Measurements from ENCODE around the gene GPAT2.
"Not testable (repeated sequence)": the region's sequence is repeated elsewhere in the genome, so short reads cannot be mapped to it uniquely, and the experiment has no call there.

GPAT2 gene, protein sequence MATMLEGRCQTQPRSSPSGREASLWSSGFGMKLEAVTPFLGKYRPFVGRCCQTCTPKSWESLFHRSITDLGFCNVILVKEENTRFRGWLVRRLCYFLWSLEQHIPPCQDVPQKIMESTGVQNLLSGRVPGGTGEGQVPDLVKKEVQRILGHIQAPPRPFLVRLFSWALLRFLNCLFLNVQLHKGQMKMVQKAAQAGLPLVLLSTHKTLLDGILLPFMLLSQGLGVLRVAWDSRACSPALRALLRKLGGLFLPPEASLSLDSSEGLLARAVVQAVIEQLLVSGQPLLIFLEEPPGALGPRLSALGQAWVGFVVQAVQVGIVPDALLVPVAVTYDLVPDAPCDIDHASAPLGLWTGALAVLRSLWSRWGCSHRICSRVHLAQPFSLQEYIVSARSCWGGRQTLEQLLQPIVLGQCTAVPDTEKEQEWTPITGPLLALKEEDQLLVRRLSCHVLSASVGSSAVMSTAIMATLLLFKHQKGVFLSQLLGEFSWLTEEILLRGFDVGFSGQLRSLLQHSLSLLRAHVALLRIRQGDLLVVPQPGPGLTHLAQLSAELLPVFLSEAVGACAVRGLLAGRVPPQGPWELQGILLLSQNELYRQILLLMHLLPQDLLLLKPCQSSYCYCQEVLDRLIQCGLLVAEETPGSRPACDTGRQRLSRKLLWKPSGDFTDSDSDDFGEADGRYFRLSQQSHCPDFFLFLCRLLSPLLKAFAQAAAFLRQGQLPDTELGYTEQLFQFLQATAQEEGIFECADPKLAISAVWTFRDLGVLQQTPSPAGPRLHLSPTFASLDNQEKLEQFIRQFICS

DNA sequence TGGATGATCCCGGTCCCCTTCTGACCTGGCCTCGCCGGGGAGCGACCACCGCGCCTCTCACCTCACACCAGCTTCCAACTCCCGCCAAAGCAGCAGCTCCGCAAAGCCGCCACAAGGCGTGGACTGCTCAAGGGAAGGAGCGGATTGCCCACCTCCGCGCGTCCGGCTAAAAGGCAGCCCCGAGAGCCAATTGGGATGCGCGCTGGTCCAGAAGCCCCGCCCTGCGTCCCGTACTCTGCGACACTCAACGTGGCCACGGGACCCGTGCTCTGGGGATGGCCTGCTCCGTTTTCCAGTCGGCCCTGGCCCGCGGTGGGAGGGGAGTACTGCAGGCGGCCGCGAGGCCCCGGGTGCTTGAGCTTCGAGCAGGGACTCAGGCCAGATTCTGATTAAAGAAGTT is at the start of gene GPAT2:
Gene GPAT2 (minus strand): TSS at position 125 of the 400 bp plus-strand sequence. CDS start 2,557 bp downstream, outside the sequence.
- not testable (repeated sequence) for DNase-seq

DNA sequence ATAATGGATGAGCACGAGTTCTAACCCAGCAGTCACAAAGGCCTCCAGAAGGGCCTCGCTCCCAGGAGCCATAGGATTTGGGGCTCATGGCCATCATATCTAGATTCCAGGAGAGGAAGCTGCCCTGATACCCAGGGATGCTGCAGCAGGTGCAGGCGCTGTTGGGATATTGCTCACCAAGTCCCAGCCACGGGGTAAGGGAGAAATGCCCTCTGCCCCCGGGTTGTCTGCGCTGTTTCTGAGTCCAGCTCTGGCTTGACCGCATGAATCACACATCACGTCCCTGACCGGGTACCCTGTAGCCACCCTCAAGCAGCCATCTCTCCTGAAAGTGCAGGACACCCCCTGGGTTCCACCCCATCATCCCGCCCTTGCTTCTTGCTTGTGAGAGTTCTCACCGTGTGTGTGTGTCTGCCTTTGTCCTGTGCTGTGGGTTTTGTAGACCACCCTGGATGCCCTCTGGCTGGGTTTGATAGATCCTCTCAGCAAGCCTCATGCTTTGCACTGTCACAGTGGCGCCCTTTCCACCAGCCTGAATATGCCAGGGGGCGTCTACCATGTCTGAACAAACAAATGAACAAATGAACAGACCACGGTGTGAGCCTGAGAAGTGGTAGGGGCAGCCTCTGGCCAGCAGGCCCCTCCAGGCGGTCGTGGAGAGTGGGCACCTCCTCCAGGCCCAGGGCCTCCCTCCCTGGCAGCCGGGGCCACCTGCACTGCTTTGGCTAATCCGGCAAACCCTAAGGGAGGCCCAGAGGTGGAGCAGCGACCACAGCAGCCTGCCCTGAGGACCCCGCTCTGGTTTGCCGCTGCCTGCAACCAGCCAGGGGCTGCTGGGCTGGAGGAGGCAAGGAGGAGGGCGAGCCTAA is 49.5 kb upstream of the GPAT2 start:
- DNase-seq: no peak

DNA sequence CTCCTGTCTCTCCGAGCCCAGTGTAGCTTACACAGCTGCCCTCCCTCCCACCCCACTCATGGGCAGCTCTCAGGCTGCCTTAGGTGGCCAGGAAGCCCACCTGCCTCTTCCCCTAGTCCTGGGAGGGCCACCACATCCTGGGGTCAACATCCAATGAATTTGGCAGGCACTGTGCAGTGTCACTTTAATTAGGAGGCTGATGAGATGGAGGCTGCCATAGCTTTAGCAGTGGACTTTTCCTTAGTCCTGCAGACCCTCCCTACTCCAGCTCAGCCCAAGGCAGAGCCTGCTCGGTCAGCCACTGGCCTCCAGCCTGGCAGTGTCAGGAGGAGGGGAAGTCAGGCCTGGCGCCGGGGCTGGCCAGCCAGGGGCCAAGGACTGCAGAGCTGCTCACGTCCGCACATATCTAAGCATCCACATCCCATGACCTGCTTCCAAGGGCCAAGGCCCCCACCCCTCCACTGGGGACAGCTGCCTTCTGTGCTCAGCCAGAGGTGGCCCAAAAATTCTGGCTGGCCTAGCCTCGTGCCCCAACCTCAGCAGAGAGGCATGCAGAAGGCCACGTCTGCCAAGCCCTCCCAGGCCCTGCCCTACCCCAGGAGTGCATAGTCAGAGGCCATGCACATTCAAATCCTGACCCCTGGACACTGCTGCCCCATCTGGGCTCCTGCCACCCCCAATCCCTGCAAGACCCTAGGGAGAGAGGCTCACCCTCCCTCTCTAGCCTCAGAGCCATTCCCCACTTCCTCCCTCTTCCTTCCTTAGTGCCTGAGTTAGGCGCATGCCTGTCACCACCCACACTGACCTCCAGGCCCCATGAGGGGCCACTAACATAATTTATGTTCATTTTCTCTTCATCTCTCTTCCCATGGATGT is 48.6 kb upstream of the GPAT2 start:
- DNase-seq: no peak

DNA sequence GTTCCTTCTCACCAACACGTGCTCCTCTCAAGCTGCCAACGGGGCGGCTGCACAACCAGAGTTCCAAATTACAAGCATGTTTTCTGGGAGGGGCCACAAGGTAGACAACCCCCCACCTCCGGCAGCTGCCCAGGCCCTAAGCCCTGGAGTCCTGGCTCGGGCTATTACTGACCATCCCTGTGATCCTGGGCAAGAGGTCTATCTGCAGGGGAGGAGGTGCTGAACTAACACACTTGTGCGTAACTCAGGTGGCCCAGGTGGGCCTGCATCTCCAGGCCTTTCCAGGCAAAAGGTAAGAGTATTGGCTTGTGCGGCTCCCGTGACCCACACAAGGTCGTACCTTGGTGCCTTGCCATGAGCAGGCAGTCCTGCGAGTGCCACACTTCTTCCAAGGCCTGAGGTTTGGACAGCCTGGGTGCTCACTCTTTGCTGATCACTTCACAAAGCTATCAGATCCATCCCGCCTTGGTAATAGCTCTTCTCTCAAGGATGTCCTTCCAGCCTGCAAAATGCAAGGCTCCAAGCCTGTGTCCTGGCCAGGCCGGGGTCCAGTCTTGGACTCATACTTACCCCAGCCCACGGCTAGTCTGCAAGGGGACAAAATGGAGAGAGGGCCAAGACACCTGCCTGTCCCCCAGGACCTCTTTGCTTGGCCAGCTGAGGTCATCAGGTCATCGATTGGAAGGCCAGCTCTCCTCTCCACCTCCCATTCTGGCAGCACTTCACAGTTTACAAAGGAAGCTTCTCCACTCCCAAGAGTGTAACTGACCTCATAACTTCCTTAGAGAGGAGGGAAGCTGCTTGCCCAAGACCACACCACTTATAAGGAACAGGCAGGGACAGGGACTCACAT is 47.7 kb upstream of the GPAT2 start:
- no peak for DNase-seq

DNA sequence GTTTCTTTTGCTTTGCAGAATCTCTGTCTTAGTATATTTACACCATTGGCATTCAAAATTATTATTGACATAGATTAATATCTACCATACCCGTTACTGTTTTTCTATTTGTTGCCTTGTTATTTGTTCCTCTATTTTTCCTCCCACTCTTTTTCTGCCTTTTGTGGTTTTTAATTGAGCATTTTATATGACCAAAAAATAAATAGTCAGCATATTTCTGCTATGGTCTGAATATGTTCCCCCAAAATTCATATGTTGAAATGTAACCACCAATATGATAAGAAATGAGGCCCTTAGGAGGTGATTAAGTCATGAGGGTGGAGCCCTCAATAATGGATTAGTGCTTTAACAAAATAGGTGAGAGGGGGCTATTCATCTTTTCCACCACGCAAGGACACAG is 46.3 kb upstream of the GPAT2 start:
- no peak for DNase-seq

DNA sequence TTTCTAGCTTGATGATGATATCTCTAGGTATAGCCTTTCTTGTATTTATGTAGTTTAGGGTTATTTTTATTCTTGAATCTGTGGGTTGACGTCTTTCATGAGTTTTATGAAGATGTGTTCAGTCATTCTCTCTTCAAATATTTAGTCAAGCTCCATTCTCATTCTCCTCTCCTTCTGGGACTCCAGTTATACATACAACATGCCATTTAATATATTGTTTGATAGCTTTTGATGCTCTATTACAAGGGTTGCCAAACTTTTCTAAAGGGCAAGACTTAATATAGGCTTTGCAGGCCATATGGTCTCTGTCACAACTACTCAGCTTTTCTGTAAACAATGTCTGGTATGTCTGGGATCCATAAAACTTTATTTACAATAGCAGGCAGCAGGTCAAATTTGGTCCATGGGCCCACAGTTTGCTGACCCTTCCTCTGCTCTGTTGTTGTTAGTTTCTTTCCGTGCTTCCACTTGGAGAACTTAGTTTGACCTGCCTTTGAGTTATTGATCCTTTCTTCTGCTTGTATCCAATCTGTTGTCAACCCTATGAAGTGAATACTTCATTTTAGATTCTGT is 40.6 kb upstream of the GPAT2 start:
- DNase-seq: no peak

DNA sequence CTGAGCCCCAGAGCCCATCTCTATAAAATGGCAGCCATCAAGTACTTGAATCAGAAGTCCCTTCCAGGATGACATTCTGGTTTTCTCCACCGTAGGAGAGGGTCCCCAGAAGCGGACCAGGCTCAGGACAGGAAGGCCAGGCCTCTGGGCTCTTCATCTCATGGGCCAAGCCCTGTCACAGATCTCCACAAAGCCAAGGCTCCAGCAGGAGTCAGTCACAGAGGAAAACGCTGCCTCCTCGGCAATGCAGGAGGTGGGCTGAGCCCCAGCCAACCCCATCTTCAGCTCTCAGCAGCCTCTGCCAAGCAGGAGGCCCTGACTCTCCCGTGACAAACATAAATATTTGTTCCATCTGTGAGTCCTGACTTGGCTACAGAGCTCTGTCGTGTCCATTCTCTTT is 39.4 kb upstream of the GPAT2 start:
- DNase-seq: no peak

DNA sequence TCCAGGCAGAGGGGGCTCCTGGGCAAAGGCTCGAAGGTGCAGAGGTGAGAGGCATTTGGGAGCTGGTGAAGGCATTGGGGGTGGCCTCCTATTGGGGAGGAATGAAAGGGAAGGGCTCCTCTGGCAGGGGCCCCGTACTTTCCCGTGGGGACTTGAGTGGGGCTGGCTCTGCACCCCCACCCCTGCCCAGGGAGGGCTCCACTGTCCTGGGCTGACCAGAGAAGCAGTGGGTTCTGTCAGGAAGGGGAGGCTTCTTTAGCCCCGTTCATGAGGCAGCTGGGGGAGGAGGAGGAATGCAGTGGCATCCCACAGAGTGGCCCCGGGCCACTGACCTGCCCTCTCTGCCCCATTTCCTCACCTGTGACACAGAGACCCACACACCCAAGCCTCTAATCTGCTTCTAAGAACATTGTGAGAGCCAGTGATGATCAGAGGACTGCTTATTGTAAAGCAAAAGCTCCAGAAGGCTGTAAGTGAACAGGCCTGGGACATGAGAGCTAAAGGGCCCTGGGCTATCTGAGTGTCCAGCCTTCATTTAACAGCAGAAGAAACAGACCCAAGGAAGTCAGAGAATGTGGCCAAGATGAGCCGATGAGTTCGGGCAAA is 38.6 kb upstream of the GPAT2 start:
- DNase-seq: no peak

DNA sequence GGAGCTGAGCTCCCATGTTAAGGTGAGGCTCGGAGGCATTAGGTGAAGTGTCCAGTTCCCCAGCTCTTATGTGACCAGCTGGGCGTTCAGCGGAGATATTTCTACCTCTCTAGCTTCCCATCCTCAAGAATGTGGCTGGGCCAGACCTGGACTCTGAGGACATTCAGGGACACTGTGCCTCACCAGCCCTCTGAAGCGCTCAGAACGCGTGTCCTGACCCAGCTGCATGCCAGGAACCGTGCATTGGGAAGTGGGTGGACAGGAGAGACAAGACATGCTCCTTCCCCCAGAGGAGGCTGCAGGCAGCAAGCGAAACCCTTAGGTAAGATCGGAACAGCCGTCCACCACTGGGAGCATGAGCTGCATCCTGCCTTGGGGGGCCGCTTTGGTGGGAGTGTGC is 38.0 kb upstream of the GPAT2 start:
- DNase-seq: no peak

DNA sequence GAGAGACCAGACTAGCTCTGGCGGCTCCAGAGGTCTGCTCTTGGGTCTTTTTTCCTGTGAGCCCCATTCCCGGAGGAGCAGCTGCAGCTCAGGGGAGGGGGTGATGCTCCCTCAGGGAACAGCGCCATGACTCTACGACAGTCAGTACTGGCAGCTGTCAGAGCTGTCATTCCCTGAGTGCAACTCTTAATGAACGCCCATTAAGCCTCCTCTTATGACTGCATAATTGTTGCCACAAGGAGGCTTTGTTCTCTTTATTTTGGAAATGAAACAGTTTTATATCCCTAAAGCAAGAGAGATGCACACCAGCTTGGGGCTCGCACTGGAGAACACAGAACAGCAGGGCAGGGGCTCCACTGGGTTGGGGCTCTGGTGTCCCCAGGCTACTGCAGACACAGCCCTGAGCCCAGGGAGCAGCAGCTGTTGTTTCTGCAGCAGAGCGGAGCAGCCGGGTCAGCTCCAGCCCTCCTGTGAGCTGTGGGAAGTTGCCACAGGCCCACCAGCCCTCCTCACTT is 37.3 kb upstream of the GPAT2 start:
- not testable (repeated sequence) for DNase-seq

DNA sequence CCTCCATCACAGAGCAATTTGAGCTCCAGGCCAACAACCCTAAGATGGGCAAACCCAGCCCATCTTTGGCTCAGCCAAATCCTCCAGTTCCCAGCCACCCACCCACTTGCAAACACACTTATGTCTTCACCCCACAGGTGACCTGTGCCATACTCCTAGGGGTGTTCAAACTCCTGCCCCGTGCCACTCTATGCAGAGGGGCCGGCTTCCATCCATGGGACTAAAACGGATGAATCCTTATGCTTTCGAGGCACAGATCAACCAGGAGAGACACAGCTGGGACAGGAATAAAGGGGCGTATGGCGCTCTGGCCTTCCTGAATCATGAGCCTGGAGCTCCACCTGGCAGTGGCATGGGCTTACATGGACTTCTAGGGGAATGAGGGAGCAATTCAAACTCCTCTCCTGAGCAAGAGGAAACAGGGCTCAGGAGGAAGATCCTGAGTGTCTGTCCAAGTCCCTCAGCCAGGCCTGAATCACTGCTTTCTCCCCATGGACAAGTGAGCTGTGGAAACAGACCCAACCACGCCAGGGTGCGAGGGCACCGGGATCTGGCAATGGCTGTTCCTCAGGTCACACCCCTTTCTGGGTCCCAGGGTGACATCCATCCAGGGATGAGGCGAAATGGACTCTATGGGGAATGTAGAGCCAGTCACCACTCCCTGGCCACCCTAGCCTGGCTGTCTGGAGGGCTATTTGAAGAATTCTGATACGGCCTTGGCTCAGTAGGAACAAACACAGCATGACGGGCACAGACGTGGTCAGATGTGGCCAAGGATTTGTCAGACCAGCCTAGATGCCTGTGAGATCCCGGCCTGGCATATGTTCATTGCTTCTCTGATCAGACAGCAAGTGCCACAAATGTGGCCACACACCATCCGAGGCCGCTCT is 36.6 kb upstream of the GPAT2 start:
- DNase-seq: not testable (repeated sequence)

DNA sequence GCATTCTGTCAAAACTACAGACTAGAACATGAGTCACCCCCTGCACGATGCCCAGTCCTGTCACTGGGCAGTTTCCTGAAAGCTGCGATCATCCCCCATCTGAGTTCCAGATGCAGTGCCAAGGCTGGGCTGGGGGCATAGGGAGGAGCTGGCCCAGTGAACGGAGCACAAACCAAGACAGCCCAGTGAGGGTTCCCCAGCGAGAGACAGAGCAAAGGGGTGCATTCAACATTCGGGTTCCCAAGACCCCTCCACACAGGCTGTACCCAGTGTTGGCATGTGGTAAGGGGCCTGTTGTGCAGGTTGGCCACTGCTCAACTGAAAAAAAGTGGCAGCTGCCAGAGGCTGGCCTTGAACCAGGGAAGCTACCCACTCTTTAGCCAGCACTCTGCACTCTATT is 35.6 kb upstream of the GPAT2 start:
- DNase-seq: not testable (repeated sequence)

DNA sequence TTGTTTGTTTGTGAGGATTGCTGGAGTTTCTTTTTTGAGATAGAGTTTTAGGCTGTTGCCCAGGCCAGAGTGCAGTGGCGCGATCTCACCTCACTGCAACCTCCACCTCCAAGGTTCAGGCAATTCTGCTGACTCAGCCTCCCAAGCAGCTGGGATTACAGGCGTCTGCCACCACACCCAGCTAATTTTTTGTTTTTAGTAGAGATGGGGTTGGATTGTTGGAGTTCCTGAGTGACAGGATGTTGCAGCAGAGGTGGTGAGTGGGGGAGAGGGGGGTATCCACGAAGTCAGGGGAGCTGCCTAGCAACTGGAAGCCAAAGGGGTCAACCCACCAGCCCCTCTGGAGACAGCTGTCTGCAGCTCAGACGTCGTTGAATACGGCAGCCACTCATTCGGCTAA is 35.2 kb upstream of the GPAT2 start:
- DNase-seq: not testable (repeated sequence)

DNA sequence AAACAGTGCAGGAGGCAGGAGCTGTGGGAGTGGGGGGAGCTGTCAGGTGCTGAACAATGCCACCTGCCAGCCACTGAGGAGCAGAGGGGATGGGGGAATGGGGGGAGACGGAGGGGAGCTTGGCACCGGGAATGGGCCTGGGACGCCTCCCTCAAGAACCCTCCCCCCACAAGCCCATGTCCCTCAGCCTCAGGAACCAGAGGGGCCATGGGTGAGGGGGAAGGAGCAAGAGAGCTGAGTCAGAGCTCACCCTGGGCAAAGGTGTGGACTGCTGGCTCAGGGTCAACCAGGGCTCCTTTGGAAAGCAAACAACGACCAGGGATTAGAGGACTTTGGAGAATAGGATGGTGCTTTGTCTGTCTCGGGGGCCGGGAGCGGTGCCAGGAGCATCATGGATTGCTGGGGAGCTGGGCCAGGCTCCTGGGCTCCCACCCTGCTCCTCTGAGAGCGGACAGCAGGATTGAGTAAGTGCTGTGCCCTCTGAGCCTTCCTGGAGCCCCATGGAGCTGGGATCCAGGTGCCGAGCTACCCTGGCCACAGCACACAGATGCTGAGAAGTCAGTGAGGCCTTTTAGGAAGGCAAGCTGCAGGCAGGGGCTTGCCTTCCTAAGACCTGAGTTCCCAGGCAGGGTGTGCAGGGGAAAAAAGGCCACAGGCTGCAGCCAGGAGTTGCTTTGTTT is 33.3 kb upstream of the GPAT2 start:
- not testable (repeated sequence) for DNase-seq

DNA sequence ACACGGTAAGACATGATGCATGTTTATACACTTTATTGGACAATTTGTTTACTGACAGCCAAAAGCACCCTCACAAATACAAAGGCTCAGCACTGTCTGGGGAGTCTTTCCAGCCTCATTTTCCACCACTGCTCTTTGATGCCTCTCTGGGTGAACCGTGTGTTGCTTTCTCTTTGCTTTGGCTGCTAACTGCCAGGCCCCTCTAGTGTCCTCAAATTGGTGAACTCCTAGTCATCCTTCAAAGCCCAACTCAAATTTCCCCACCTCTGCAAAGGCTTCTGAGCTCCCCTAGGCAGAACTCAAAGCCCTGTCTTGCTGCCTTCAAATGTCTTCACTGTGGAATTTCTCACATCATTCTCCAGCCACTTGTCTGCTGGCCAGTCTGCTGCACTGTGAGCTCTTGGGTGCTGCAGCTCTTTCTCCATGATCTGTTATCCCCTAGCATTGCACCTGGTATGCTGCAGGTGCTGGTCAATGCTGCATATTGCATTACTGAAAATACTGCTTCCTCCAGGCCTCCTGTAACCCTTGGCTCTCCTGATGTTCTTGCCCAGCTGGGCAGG is 32.5 kb upstream of the GPAT2 start:
- DNase-seq: not testable (repeated sequence)

DNA sequence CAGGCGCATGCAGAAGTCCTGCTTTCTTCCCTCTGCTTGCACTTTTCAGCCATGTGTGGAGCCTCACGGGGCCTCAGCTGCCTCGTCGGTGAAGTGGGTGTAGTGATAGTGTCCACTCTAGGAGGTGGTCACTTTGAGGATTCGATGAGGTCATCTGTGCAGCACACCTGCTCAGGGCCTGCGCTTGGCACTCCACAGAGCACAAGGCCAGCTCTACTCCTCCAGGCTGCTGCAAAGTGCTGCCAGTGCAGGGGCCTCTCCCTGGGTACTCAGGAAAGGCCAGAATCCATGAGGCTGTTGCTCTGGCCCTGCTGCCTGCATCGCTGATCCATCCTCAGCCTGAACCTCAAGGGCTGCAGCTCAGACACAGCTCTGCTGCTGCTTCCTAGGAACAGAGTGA is 31.8 kb upstream of the GPAT2 start:
- not testable (repeated sequence) for DNase-seq

DNA sequence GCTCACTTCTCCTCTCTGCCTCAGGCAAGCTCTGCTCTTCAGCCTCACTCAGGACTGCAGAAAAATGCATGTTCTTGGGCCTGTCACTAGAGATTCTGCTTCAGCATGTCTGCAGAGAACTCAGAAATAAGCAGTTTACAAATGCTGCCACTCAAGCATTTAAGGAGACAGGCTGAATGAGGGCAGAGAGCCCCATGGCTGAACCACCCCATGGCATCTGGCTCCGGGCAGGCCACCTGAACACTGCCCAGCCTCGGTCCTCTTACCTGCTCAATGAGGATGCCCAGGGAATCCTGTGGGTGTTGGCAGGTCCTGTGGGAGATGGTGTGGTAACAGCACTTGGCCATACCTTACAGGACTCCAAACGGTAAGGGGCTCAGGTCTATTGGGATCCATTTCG is 31.2 kb upstream of the GPAT2 start:
- not testable (repeated sequence) for DNase-seq

DNA sequence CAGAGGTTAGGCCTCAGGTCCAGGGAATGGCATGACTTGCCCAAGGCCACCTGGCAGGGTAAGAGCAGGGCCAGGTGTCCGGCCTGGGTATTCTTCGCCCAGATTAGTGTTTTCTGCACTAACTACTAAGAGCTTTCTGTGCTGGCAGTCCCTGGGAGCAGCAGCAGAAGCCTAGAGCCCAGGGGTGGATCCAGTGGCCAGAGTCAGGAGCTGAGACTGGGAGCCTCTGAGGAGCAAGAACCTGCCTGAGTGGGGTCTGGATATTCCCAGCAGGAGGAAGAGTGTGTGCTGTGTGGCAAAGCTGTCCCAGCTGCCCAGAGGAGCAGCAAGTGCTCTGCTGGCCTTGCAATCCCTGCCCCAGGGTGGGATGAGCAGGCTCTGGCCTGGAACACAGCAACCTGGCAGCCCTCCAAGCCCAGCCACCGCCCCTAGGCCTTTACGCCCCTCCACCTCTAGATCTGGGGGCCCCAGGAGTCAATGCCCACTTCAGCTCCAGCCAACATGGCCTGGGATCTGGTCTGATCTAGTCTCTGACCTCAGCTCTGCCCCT is 30.7 kb upstream of the GPAT2 start:
- no peak for DNase-seq

All from activated naive CD4-positive, alpha-beta T cell (primary cell).